Fibroblast of pulmonary artery (primary cell): ENCODE results near the gene SH2D6.

ENCODE experiments used
- DNase-seq: peaks from one replicate; pipeline ENCODE4 v3.0.0-alpha.2; 2010; ENCODE audit warnings: low read depth
- H3K4me3 ChIP-seq: replicated peaks from 2 replicates; pipeline ENCODE4 v1.5.1; 2011; ENCODE audit warnings: low read depth, mild to moderate bottlenecking, control low read depth, low read length, moderate library complexity
- TF ChIP-seq, protein P1 (sequence below): IDR thresholded peaks from 2 replicates; pipeline ENCODE4 v1.5.1; 2011; ENCODE audit warnings: mild to moderate bottlenecking, control low read depth, low read length, inconsistent platforms; ENCODE audit errors: missing control alignments

The SH2D6 gene

DNA sequence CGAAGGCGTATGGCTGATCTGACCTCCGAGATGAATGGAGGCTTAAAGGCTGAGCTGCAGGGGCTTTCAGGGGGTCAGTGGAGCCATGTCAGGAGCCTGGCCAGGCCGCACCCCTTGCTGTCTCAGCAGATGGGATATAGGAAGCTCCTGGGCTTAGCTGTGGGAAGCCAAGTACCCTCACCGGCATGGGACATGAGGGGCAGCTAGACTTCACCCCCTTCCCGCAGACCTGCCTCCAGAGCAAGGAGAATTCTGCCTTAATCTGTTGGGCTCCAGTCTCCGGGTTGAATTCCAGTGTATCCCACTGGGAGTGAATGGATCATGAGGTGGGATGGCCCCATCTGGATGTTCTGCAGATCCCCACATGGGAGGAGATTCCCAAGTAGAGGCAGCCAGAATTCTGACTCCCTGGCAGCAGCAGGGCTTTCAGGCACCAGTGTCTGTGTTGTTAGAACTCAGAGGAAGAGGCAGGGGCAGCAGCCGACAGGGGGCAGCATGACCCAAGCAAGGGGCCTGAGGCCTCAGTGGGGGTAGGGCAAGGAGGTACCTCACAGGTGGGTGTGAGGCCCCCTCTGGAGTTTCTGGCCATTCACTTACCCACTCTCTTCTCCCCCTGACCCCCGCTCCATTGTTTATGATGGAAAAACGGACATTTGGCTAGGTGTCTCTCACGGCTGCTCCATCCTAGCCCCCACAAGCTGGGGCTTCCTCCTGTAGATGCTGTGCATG is 27.4 kb upstream of the SH2D6 start:
- TF ChIP-seq, protein P1, sequence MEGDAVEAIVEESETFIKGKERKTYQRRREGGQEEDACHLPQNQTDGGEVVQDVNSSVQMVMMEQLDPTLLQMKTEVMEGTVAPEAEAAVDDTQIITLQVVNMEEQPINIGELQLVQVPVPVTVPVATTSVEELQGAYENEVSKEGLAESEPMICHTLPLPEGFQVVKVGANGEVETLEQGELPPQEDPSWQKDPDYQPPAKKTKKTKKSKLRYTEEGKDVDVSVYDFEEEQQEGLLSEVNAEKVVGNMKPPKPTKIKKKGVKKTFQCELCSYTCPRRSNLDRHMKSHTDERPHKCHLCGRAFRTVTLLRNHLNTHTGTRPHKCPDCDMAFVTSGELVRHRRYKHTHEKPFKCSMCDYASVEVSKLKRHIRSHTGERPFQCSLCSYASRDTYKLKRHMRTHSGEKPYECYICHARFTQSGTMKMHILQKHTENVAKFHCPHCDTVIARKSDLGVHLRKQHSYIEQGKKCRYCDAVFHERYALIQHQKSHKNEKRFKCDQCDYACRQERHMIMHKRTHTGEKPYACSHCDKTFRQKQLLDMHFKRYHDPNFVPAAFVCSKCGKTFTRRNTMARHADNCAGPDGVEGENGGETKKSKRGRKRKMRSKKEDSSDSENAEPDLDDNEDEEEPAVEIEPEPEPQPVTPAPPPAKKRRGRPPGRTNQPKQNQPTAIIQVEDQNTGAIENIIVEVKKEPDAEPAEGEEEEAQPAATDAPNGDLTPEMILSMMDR: peak; percentile 73
- DNase-seq: peak; percentile 44
- no peak overlapping the region for H3K4me3 ChIP-seq

DNA sequence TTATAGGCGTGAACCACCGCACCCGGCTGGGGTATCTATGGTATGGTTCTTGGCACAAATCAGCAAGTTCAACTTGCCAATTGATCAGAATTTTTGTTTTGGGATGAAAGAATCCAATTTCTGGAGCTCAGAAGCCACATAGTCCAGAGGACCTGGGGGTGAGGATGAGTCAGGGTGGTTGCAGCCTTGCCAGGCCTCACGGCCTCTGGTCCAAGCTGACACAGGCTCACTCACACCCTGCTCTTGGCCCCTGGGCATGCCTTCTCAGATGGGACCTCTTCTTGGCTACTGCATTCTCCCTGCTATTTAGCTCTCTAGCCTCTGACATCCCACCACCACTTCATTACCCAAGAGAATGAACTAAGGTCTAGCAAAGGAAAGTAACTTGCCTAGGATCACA is 24.7 kb upstream of the SH2D6 start:
- TF ChIP-seq, protein P1: no peak
- H3K4me3 ChIP-seq: no peak overlapping the region
- no peak for DNase-seq

DNA sequence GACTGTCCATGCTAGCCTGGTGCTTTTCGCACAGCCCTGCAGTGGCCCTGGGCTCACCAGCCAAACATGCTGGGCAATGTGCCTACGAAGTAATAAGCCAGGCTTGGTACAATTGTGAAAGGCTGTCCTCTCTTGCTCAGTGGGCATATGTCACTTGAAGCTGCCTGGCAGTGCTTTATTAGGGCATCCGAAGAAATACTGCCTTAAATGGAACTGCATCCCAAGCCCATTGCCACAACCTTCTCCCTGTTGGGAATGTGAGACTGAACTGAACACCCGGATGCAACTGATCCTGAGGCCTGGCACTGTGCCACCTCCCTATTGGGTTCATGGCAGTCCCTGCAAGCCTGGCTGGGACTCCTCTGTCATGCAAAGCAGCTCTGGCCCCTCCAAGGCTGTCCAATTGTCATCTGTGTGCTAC is 24.2 kb upstream of the SH2D6 start:
- TF ChIP-seq, protein P1: no peak
- H3K4me3 ChIP-seq: no peak overlapping the region
- no peak for DNase-seq

DNA sequence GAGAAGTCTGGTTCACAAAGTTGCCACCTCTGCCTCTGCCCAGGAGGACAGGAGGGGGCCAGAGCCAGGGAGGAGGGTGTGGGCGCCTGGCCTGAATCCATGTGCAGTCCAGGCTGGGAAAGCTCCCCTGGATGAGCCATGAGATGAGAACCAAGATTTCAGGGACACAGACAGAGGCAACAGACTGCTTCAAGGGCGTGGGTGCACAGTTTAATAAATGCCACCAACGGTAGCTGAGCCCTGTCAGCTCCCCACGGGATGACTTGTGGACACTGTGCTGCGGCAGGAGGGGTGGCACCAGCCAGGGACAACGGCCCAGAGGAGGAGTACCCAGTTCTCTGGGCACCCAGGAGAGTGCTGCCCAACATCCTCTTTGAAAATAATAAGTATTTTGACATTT is 23.5 kb upstream of the SH2D6 start:
- TF ChIP-seq, protein P1: no peak
- no peak overlapping the region for H3K4me3 ChIP-seq
- DNase-seq: no peak

DNA sequence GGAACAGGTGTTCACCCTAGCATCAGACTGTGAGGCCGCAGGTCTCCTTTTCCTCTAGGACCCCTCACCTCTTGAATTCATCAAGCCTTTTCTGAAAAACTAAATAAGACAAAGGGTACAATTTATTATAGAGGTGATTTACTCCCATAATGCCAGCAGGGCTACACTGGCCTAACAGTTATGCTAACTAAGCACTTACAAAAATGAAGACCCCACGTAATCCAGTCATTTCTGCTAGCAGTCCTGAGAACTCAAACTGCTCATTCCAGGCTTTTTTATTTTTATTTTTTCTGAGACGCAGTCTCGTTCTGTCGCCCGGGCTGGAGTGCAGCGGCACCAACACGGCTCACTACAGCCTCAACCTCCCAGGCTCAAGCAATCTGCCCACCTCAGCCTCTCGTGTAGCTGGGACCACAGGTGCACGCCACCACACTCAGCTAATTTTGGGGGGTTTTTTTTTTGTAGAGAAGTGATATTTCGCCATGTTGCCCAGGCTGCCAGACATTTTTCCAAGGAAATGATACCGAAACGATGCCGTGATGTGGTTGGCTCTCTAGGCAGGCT is 22.5 kb upstream of the SH2D6 start:
- no peak overlapping the region for H3K4me3 ChIP-seq
- DNase-seq: no peak
- TF ChIP-seq, protein P1: no peak

DNA sequence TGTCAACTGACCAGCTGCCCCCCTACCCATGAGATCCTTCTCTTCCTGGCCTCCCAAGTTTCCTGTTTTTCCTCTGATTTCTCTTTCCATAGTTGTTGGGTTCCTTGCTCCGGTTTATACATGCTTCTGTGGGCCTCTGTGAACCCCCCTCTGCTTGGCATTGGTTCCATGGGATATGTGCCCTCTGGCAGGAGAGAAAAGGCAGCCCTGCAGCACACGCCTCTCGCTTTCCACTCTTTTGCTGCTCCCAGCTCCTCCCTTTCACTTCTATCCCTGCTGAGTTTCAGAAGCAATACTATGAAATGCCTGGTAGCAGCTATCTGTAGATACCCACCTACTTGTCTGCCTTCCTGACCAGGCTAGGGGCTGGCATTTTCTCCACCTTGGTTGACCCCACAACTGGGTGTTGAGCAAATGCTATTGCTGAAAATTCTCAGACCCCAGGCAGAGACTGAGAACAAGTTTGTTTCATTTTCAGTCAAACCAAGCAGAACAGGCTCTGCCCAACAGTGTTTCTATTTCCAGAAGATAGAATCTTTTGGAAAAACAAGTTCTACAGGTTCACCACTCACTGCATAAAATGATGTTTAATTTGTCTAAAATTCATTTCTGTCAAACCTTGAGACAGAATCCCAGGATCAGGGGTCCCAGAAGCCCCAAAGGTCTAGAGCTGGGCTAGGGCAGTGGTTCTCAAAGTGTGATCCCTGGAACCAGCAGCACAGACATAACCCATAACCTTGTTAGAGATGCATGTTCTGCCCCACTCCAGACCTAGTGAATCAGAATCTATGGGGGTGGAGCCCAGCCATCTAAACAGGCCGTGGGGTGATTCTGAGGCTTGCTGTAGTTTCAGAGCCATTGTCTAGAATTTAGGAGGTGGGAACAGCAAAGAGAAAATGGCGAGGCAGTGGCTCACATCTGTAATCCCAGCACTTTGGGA is 21.7 kb upstream of the SH2D6 start:
- TF ChIP-seq, protein P1: no peak
- no peak for DNase-seq
- no peak overlapping the region for H3K4me3 ChIP-seq
